Body of pancreas (tissue), 4 donors: Measurements from ENCODE around the gene KRTAP5-8. TPM values are rescaled to one million over a fixed set of nuclear protein-coding genes. Genes with fewer than 3 reads are reported as not detected.

Experiments
- ATAC-seq: fragments of 150-250 bp; one replicate; pipeline ENCODE4 v1.9.1; 2016
- DNase-seq, 4 donors: peaks; one replicate each; pipeline ENCODE4 v3.0.0-alpha.2; 2019
- H3K27ac ChIP-seq, 4 donors: fragments of 200-600 bp; sonication (generic); 1 replicate in 3 of 4; 2 replicates in 1 of 4; pipeline versions ENCODE4 v1.5.1 to v1.6.1; 2016 to 2019; ENCODE audit warnings: mild to moderate bottlenecking in 1 of 4, mixed read lengths in 1 of 4, moderate library complexity in 1 of 4
- H3K27me3 ChIP-seq, 2 donors: fragments of 200-600 bp; sonication (generic); one replicate each; pipeline ENCODE4 v1.6.0; 2016; ENCODE audit warnings: mild to moderate bottlenecking in 1 of 2
- H3K36me3 ChIP-seq, 2 donors: fragments of 200-600 bp; sonication (generic); replicated peaks in 1 of 2; 2 replicates each; pipeline ENCODE4 v1.5.1; 2016; ENCODE audit warnings: low read depth in 2 of 2; ENCODE audit not compliant: insufficient read depth in 1 of 2
- H3K4me1 ChIP-seq: fragments of 200-600 bp; sonication (generic); one replicate; pipeline ENCODE4 v1.6.0; 2016
- H3K4me3 ChIP-seq, 2 donors: fragments of 200-600 bp; sonication (generic); 1 replicate in 1 of 2; 2 replicates in 1 of 2; pipeline ENCODE4 v1.5.1; 2016 to 2019
- H3K9me3 ChIP-seq, 3 donors: fragments of 200-600 bp; sonication (generic); 1 replicate in 2 of 3; 2 replicates in 1 of 3; pipeline ENCODE4 v1.5.1; 2016
- CTCF ChIP-seq, 7 experiments: fragments of 450-650 bp in 4 of 7; fragments of 200-600 bp in 3 of 7; sonication (generic) in 3 of 7; IDR thresholded peaks; one replicate each; pipeline ENCODE4 v1.5.1; 2016 to 2019; ENCODE audit warnings: antibody characterized with exemption in 7 of 7
- POLR2A ChIP-seq, 3 donors: fragments of 450-650 bp; IDR thresholded peaks; one replicate each; pipeline ENCODE4 v1.6.1; 2016; ENCODE audit warnings: antibody characterized with exemption in 3 of 3, mild to moderate bottlenecking in 2 of 3
- WGBS, 2 donors: methylation state at CpG; one replicate each; pipeline ENCODE4 v1.1.5; 2017; 5-methylcytosine and 5-hydroxymethylcytosine counted together
- intact Hi-C: fragments of 100-400 bp; cut with DNase I; formaldehyde crosslinking; loops from one replicate; pipeline ENCODE4 v1.15.1; 2023
- total RNA-seq, 2 donors: library from RNA; depleted of rRNA; stranded (reverse); fragments of >200 nt; gene quantifications; one replicate each; pipeline ENCODE4 v1.1.0, GENCODE V29; 2016

KRTAP5-8 gene
- total RNA-seq, 2 donors from 2014 or later: not detected

- Histone ChIP-seq H3K27me3 (no peaks in the 10 kb centered on the region), H3K36me3 (no peaks in the 10 kb centered on the region), H3K9me3 (no peaks in the 10 kb centered on the region), H3K4me1 (no peaks in the 10 kb centered on the region), H3K4me3 (no peak overlapping the region), H3K27ac (no peak overlapping the region)
- DNase-seq: no peak
- WGBS, 2 donors: 86 to 90% methylated on average over 4 of the region's 4 CpGs
- no peak for ATAC-seq
- TF ChIP-seq POLR2A (IDR thresholded peaks at IDR 0.05) (no peak), CTCF (IDR thresholded peaks at IDR 0.05) (no peak)
- intact Hi-C loops: no loop called here
Observed at GRCh38 chr11:71556018-71556417, 18.2 kb downstream of the KRTAP5-8 start.

GRCh38 chr11:71557257-71557656 lies 19.4 kb downstream of the KRTAP5-8 start:
- Histone ChIP-seq H3K27ac (no peak overlapping the region), H3K4me3 (no peak overlapping the region), H3K27me3 (no peaks in the 10 kb centered on the region), H3K4me1 (no peaks in the 10 kb centered on the region), H3K36me3 (no peaks in the 10 kb centered on the region), H3K9me3 (no peaks in the 10 kb centered on the region)
- intact Hi-C loops: no loop called here
- ATAC-seq (no peak), DNase-seq (no peak)
- TF ChIP-seq CTCF (IDR thresholded peaks at IDR 0.05): no peak
- no peak for TF ChIP-seq POLR2A (IDR thresholded peaks at IDR 0.05)

DNA sequence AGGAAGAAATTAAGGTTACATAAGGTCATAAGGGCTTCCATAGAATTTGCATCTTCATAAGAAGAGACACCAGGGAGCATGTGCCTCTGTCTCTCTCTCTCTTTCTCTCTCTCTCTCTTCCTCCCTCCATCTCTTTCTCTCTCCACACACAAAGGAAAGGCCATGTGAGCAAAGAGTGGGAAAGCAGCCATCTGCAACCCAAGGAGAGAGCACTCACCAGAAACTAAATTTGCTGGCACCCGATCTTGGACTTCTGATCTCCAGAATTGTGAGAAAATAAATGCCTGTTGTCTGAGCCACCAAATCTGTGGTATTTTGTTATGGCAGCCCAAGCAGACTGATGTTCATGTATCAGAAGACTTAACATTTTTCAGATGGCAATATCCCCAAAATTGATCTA lies 21.2 kb downstream of the KRTAP5-8 start:
- Histone ChIP-seq H3K4me3 (no peak overlapping the region), H3K27me3 (no peaks in the 10 kb centered on the region), H3K9me3 (no peaks in the 10 kb centered on the region), H3K36me3 (no peaks in the 10 kb centered on the region), H3K27ac (no peak overlapping the region), H3K4me1 (no peaks in the 10 kb centered on the region)
- no peak for ATAC-seq
- TF ChIP-seq CTCF (IDR thresholded peaks at IDR 0.05) (no peak), POLR2A (IDR thresholded peaks at IDR 0.05) (no peak)
- WGBS, 2 donors: 50 to 56% methylated on average over 1 of the region's 1 CpG
- intact Hi-C loops: no loop called here
- DNase-seq: no peak

- H3K27ac ChIP-seq: no peak overlapping the region
Observed at GRCh38 chr11:71562120-71562519, 24.3 kb downstream of the KRTAP5-8 start.

More at GRCh38 chr11:71562120-71562519, 24.3 kb downstream of the KRTAP5-8 start:
- ATAC-seq (no peak), DNase-seq (no peak)
- TF ChIP-seq POLR2A (IDR thresholded peaks at IDR 0.05): no peak
- no peak for TF ChIP-seq CTCF (IDR thresholded peaks at IDR 0.05)
- intact Hi-C loops: no loop called here
- no peaks in the 10 kb centered on the region for H3K27me3 ChIP-seq
- no peak overlapping the region for H3K4me3 ChIP-seq
- H3K36me3 ChIP-seq: no peaks in the 10 kb centered on the region
- H3K4me1 ChIP-seq: no peaks in the 10 kb centered on the region
- H3K9me3 ChIP-seq: no peaks in the 10 kb centered on the region
